Activated CD8-positive, alpha-beta memory T cell treated with anti-CD3 and anti-CD28 coated beads for 36 hours (primary cell): Measurements from ENCODE around the gene FAM174B. TPM values are rescaled to one million over a fixed set of nuclear protein-coding genes. Genes with fewer than 3 reads are reported as not detected.

Source experiments
- CTCF ChIA-PET: fragments of 350-600 bp; sonication (Branson Sonifier 250); formaldehyde crosslinking; loops from one replicate; lab custom pipeline; 2021; ENCODE audit warnings: antibody characterized with exemption; lab: Charles Lee
- POLR2A ChIA-PET: fragments of 350-600 bp; sonication (Branson Sonifier 250); formaldehyde crosslinking; loops from one replicate; lab custom pipeline; 2021; ENCODE audit warnings: antibody characterized with exemption; lab: Charles Lee
- total RNA-seq, 2 experiments: library from RNA; stranded (reverse); gene quantifications; one replicate each; pipeline ENCODE4 v1.2.3, GENCODE V29; 2021

FAM174B gene
- total RNA-seq, 2 experiments from 2014 or later: 3.6 to 4.9 TPM

GRCh38 chr15:92645731-92646130 is 9.8 kb downstream of the FAM174B start:
- POLR2A ChIA-PET: no interaction called here
- CTCF ChIA-PET: no interaction called here

- ChIA-PET POLR2A (no interaction called here), CTCF (no interaction called here)
These were observed 10.4 kb downstream of the FAM174B start for GRCh38 chr15:92645051-92645631.

- ChIA-PET CTCF (no interaction called here), POLR2A (interaction anchor here (0.6 kb wide), 1 partner anchor 334 kb away, joined by 3 read pairs; no protein-coding TSS in a partner anchor)
These were observed 11.4 kb downstream of the FAM174B start for GRCh38 chr15:92643849-92644815.

GRCh38 chr15:92638709-92639365 is 16.7 kb downstream of the FAM174B start:
- ChIA-PET CTCF (no interaction called here), POLR2A (no interaction called here)

GRCh38 chr15:92638291-92638708 is 17.3 kb downstream of the FAM174B start:
- ChIA-PET POLR2A (no interaction called here), CTCF (no interaction called here)

- CTCF ChIA-PET: no interaction called here
- POLR2A ChIA-PET: no interaction called here
These were observed 17.9 kb downstream of the FAM174B start for GRCh38 chr15:92637626-92638025.

GRCh38 chr15:92636908-92637481 is 18.6 kb downstream of the FAM174B start:
- ChIA-PET POLR2A (no interaction called here), CTCF (no interaction called here)

GRCh38 chr15:92636401-92636907 is 19.1 kb downstream of the FAM174B start:
- ChIA-PET CTCF (no interaction called here), POLR2A (no interaction called here)

GRCh38 chr15:92634671-92635201 is 20.8 kb downstream of the FAM174B start:
- POLR2A ChIA-PET: no interaction called here
- CTCF ChIA-PET: no interaction called here

GRCh38 chr15:92634060-92634459 is 21.5 kb downstream of the FAM174B start:
- ChIA-PET CTCF (no interaction called here), POLR2A (no interaction called here)

GRCh38 chr15:92633418-92633817 is 22.2 kb downstream of the FAM174B start:
- ChIA-PET CTCF (no interaction called here), POLR2A (no interaction called here)

GRCh38 chr15:92633001-92633400 is 22.6 kb downstream of the FAM174B start:
- ChIA-PET POLR2A (no interaction called here), CTCF (no interaction called here)

- CTCF ChIA-PET: no interaction called here
- POLR2A ChIA-PET: no interaction called here
These were observed 23.9 kb downstream of the FAM174B start for GRCh38 chr15:92631721-92632120.

- CTCF ChIA-PET: no interaction called here
- POLR2A ChIA-PET: no interaction called here
These were observed 25.5 kb downstream of the FAM174B start for GRCh38 chr15:92629975-92630626.

- POLR2A ChIA-PET: no interaction called here
- CTCF ChIA-PET: no interaction called here
These were observed 26.1 kb downstream of the FAM174B start for GRCh38 chr15:92629276-92629974.

- ChIA-PET CTCF (no interaction called here), POLR2A (no interaction called here)
These were observed 28.6 kb downstream of the FAM174B start for GRCh38 chr15:92627014-92627413.

GRCh38 chr15:92625251-92625980 is 30.2 kb downstream of the FAM174B start:
- POLR2A ChIA-PET: no interaction called here

More at GRCh38 chr15:92625251-92625980, 30.2 kb downstream of the FAM174B start:
- CTCF ChIA-PET: no interaction called here
